ENCODE results near the gene ADGRA3. TPM values are rescaled to one million over a fixed set of nuclear protein-coding genes. Genes with fewer than 3 reads are reported as not detected.

The ADGRA3 gene
- total RNA-seq, 4 donors from 2014 or later = 14.9 to 26.3 (median 20.2) TPM

GRCh38 chr4:22463179-22463578 is 52.7 kb downstream of the ADGRA3 start:
- no peak for DNase-seq (ENCODE audit: low spot score in 2 of 2)
- Histone ChIP-seq H3K4me1 (no peaks in the 10 kb centered on the region), H3K36me3 (peaks cover 0 to 5% (median 0%) of the 10 kb centered on the region in 3 donors), H3K4me3 (no peak overlapping the region), H3K9me3 (no peaks in the 10 kb centered on the region), H3K27me3 (no peaks in the 10 kb centered on the region), H3K27ac (no peak overlapping the region)
- TF ChIP-seq POLR2A (IDR thresholded peaks at IDR 0.05) = no peak
- no peak for TF ChIP-seq EP300 (IDR thresholded peaks at IDR 0.05)
- TF ChIP-seq CTCF (IDR thresholded peaks at IDR 0.05) = no peak
- 94 to 98% methylated on average over 5 of the region's 5 CpGs for WGBS, 2 donors

- TF ChIP-seq CTCF (IDR thresholded peaks at IDR 0.05) (no peak), POLR2A (IDR thresholded peaks at IDR 0.05) (no peak), EP300 (IDR thresholded peaks at IDR 0.05) (no peak)
- Histone ChIP-seq H3K36me3 (peaks cover 0 to 5% (median 0%) of the 10 kb centered on the region in 3 donors), H3K4me1 (no peaks in the 10 kb centered on the region), H3K27me3 (no peaks in the 10 kb centered on the region), H3K9me3 (no peaks in the 10 kb centered on the region), H3K4me3 (no peak overlapping the region), H3K27ac (no peak overlapping the region)
- 97 to 98% methylated on average over 3 of the region's 3 CpGs for WGBS, 2 donors
- DNase-seq (ENCODE audit: low spot score in 2 of 2) = no peak
These were observed 53.2 kb downstream of the ADGRA3 start for GRCh38 chr4:22462688-22463087.

GRCh38 chr4:22460266-22460665 is 55.6 kb downstream of the ADGRA3 start:
- TF ChIP-seq EP300 (IDR thresholded peaks at IDR 0.05) (no peak), POLR2A (IDR thresholded peaks at IDR 0.05) (no peak), CTCF (IDR thresholded peaks at IDR 0.05) (no peak)
- no peaks in the 10 kb centered on the region for H3K9me3 ChIP-seq
- no peak for DNase-seq (ENCODE audit: low spot score in 2 of 2)
- H3K36me3 ChIP-seq = peaks cover 0 to 5% (median 0%) of the 10 kb centered on the region in 3 donors
- H3K27ac ChIP-seq = no peak overlapping the region
- H3K27me3 ChIP-seq = no peaks in the 10 kb centered on the region
- H3K4me3 ChIP-seq = no peak overlapping the region
- no peaks in the 10 kb centered on the region for H3K4me1 ChIP-seq

- H3K27me3 ChIP-seq = no peaks in the 10 kb centered on the region
- no peaks in the 10 kb centered on the region for H3K4me1 ChIP-seq
- TF ChIP-seq CTCF (IDR thresholded peaks at IDR 0.05) (no peak), EP300 (IDR thresholded peaks at IDR 0.05) (no peak), POLR2A (IDR thresholded peaks at IDR 0.05) (no peak)
- no peak for DNase-seq (ENCODE audit: low spot score in 2 of 2)
- H3K4me3 ChIP-seq = no peak overlapping the region
- 94 to 96% methylated on average over 4 of the region's 4 CpGs for WGBS, 2 donors
- no peaks in the 10 kb centered on the region for H3K9me3 ChIP-seq
- H3K36me3 ChIP-seq = no peaks in the 10 kb centered on the region
- H3K27ac ChIP-seq = no peak overlapping the region
These were observed 57.8 kb downstream of the ADGRA3 start for GRCh38 chr4:22458098-22458497.

- no peak overlapping the region for H3K4me3 ChIP-seq
- no peaks in the 10 kb centered on the region for H3K9me3 ChIP-seq
- WGBS, 2 donors = 84 to 90% methylated on average over 3 of the region's 3 CpGs
- no peaks in the 10 kb centered on the region for H3K36me3 ChIP-seq
- TF ChIP-seq CTCF (IDR thresholded peaks at IDR 0.05) = no peak
- TF ChIP-seq EP300 (IDR thresholded peaks at IDR 0.05) = no peak
- no peak for TF ChIP-seq POLR2A (IDR thresholded peaks at IDR 0.05)
- no peak for DNase-seq (ENCODE audit: low spot score in 2 of 2)
- no peaks in the 10 kb centered on the region for H3K4me1 ChIP-seq
- H3K27ac ChIP-seq = no peak overlapping the region
- H3K27me3 ChIP-seq = no peaks in the 10 kb centered on the region
These were observed 58.5 kb downstream of the ADGRA3 start for GRCh38 chr4:22457348-22457747.

Measured in tibial nerve (tissue), 4 donors.